DND-41 (cell line): ENCODE results near the gene SPEG.

Experiments
- ATAC-seq: fragments of 200-7000 bp; cut with Tn5 transposase; 3 replicates; pipeline ENCODE4 v1.9.1; 2021; ENCODE audit warnings: low read depth; ENCODE audit not compliant: insufficient read depth
- DNase-seq: peaks from one replicate; pipeline ENCODE4 v3.0.0-alpha.2; 2020
- H2AFZ ChIP-seq: 2 replicates; pipeline ENCODE4 v1.6.0; 2012; ENCODE audit warnings: low read depth, low read length
- H3K27ac ChIP-seq: 2 replicates; pipeline ENCODE4 v1.5.1; 2012; ENCODE audit warnings: low read length, inconsistent platforms
- H3K27me3 ChIP-seq: fragments of 200-600 bp; sonication (generic); 2 replicates; pipeline ENCODE4 v1.6.0; 2012; ENCODE audit warnings: low read length, mild to moderate bottlenecking, inconsistent platforms; ENCODE audit not compliant: insufficient read depth, poor library complexity
- H3K36me3 ChIP-seq: 2 replicates; pipeline ENCODE4 v1.5.1; 2012; ENCODE audit warnings: low read length, inconsistent platforms; ENCODE audit not compliant: insufficient read depth
- H3K4me1 ChIP-seq: 2 replicates; pipeline ENCODE4 v1.5.1; 2012; ENCODE audit warnings: mild to moderate bottlenecking, low read length; ENCODE audit not compliant: insufficient read depth
- H3K4me2 ChIP-seq: 2 replicates; pipeline ENCODE4 v1.6.0; 2012; ENCODE audit warnings: mild to moderate bottlenecking, moderate library complexity, low read length, inconsistent platforms; ENCODE audit not compliant: insufficient read depth
- H3K4me3 ChIP-seq, 2 experiments: fragments of 200-600 bp in 1 of 2; shearing (Covaris generic) in 1 of 2; 2 replicates each; pipeline ENCODE4 v1.5.1; 2012 to 2016; ENCODE audit warnings: inconsistent platforms in 2 of 2, low read length in 2 of 2, mild to moderate bottlenecking in 2 of 2, low read depth in 1 of 2, moderate library complexity in 1 of 2
- H3K79me2 ChIP-seq: 2 replicates; pipeline ENCODE4 v1.6.0; 2012; ENCODE audit warnings: low read length, inconsistent platforms; ENCODE audit not compliant: insufficient read depth
- H3K9ac ChIP-seq: 2 replicates; pipeline ENCODE4 v1.6.0; 2012; ENCODE audit warnings: low read depth, mild to moderate bottlenecking, inconsistent platforms, low read length, moderate library complexity
- H3K9me3 ChIP-seq: 2 replicates; pipeline ENCODE4 v1.5.1; 2012; ENCODE audit warnings: low read length, moderate library complexity, mild to moderate bottlenecking, inconsistent platforms; ENCODE audit not compliant: insufficient read depth, severe bottlenecking
- H4K20me1 ChIP-seq: 2 replicates; pipeline ENCODE4 v1.6.0; 2012; ENCODE audit warnings: low read length; ENCODE audit not compliant: insufficient read depth
- CTCF ChIP-seq: IDR thresholded peaks from 2 replicates; pipeline ENCODE4 v1.5.1; 2012; ENCODE audit warnings: borderline replicate concordance, low read length, moderate library complexity, mild to moderate bottlenecking; ENCODE audit not compliant: poor library complexity, severe bottlenecking; ENCODE audit errors: extremely low read depth
- EZH2 ChIP-seq: IDR thresholded peaks from 3 replicates; pipeline ENCODE4 v1.6.1; 2012; ENCODE audit warnings: borderline replicate concordance, low read depth, mild to moderate bottlenecking, moderate library complexity, low read length, inconsistent platforms; ENCODE audit not compliant: severe bottlenecking

Gene SPEG

GRCh38 chr2:219443016-219443696 lies 8.5 kb downstream of the SPEG start:
- peak overlapping the region in 1 of 2 experiments; percentile 66; a peak in 2 of 4 replicates for H3K4me3 ChIP-seq
- H3K4me2 ChIP-seq, result peak overlapping the region; percentile 97
- peak overlapping the region; percentile 70; the same call in 1 of the 2 replicates for H3K9ac ChIP-seq
- no peaks in the 10 kb centered on the region; the same call in 1 of the 2 replicates for H3K36me3 ChIP-seq
- no peak overlapping the region for H2AFZ ChIP-seq
- no peaks in the 10 kb centered on the region for H3K9me3 ChIP-seq
- H4K20me1 ChIP-seq, result no peaks in the 10 kb centered on the region
- no peak overlapping the region for H3K27ac ChIP-seq
- TF ChIP-seq EZH2 (no peak), CTCF (no peak)
- H3K79me2 ChIP-seq, result no peaks in the 10 kb centered on the region
- no peak for ATAC-seq
- H3K4me1 ChIP-seq, result peaks cover 17% of the 10 kb centered on the region
- no peak for DNase-seq
- H3K27me3 ChIP-seq, result peaks cover 9% of the 10 kb centered on the region

- no peak for DNase-seq
These were observed 9.0 kb downstream of the SPEG start for GRCh38 chr2:219443697-219444023.

GRCh38 chr2:219444566-219445091 lies 10.0 kb downstream of the SPEG start:
- H3K9me3 ChIP-seq, result no peaks in the 10 kb centered on the region
- no peak overlapping the region for H3K4me2 ChIP-seq
- peaks cover 6% of the 10 kb centered on the region for H3K27me3 ChIP-seq
- no peak overlapping the region for H3K4me3 ChIP-seq
- H2AFZ ChIP-seq, result no peak overlapping the region
- H3K36me3 ChIP-seq, result no peaks in the 10 kb centered on the region; the same call in 1 of the 2 replicates
- H3K4me1 ChIP-seq, result peaks cover 17% of the 10 kb centered on the region
- no peak for ATAC-seq
- DNase-seq, result no peak
- no peak overlapping the region for H3K9ac ChIP-seq
- no peaks in the 10 kb centered on the region for H3K79me2 ChIP-seq
- TF ChIP-seq CTCF, result no peak
- no peak for TF ChIP-seq EZH2
- no peaks in the 10 kb centered on the region; the same call in 1 of the 2 replicates for H4K20me1 ChIP-seq
- H3K27ac ChIP-seq, result no peak overlapping the region

More at GRCh38 chr2:219443697-219444023, 9.0 kb downstream of the SPEG start:
- Histone ChIP-seq H2AFZ (no peak overlapping the region), H3K9ac (no peak overlapping the region), H3K9me3 (no peaks in the 10 kb centered on the region), H3K4me3 (no peak overlapping the region), H3K36me3 (no peaks in the 10 kb centered on the region; the same call in 1 of the 2 replicates), H4K20me1 (no peaks in the 10 kb centered on the region), H3K4me1 (peaks cover 17% of the 10 kb centered on the region), H3K4me2 (no peak overlapping the region), H3K27ac (no peak overlapping the region), H3K27me3 (peaks cover 9% of the 10 kb centered on the region), H3K79me2 (no peaks in the 10 kb centered on the region)
- ATAC-seq, result no peak
- no peak for TF ChIP-seq EZH2

GRCh38 chr2:219445220-219445640 lies 10.6 kb downstream of the SPEG start:
- ATAC-seq (no peak), DNase-seq (no peak)
- H3K4me2 ChIP-seq, result no peak overlapping the region
- no peak overlapping the region for H2AFZ ChIP-seq
- H3K9me3 ChIP-seq, result no peaks in the 10 kb centered on the region
- peaks cover 6% of the 10 kb centered on the region for H3K27me3 ChIP-seq
- peaks cover 17% of the 10 kb centered on the region for H3K4me1 ChIP-seq
- no peak overlapping the region for H3K9ac ChIP-seq
- H3K36me3 ChIP-seq, result no peaks in the 10 kb centered on the region; the same call in 1 of the 2 replicates
- no peak overlapping the region for H3K27ac ChIP-seq
- H3K79me2 ChIP-seq, result no peaks in the 10 kb centered on the region
- H3K4me3 ChIP-seq, result no peak overlapping the region
- no peaks in the 10 kb centered on the region; the same call in 1 of the 2 replicates for H4K20me1 ChIP-seq
- TF ChIP-seq CTCF (no peak), EZH2 (no peak)
